ENCODE results near the gene TRMU. TPM values are rescaled to one million over a fixed set of nuclear protein-coding genes. Genes with fewer than 3 reads are reported as not detected.

The TRMU gene
- total RNA-seq, result 13.1 and 19.6 TPM in 2 replicates

GRCh38 chr22:46335201-46336118 is at the start of gene TRMU:
TRMU (plus strand) TSS chr22:46335714; CDS start chr22:46335765, 51 bp downstream.
- peak; percentile 93 for DNase-seq (ENCODE audit: low read depth in 2 of 2)

GRCh38 chr22:46286006-46286405 is 49.5 kb upstream of the TRMU start:
- DNase-seq (ENCODE audit: low read depth in 2 of 2), result no peak

- no peak for DNase-seq (ENCODE audit: low read depth in 2 of 2)
Observed at GRCh38 chr22:46286941-46287872, 48.3 kb upstream of the TRMU start.

GRCh38 chr22:46287873-46288751 is 47.4 kb upstream of the TRMU start:
- peak; percentile 61 to 72 for DNase-seq (ENCODE audit: low read depth in 2 of 2)

GRCh38 chr22:46288846-46289243 is 46.7 kb upstream of the TRMU start:
- no peak for DNase-seq (ENCODE audit: low read depth in 2 of 2)

GRCh38 chr22:46289244-46289891 is 46.1 kb upstream of the TRMU start:
- DNase-seq (ENCODE audit: low read depth in 2 of 2), result no peak

GRCh38 chr22:46290121-46290842 is 45.2 kb upstream of the TRMU start:
- DNase-seq (ENCODE audit: low read depth in 2 of 2), result no peak

- DNase-seq (ENCODE audit: low read depth in 2 of 2), result no peak
Observed at GRCh38 chr22:46290843-46291785, 44.4 kb upstream of the TRMU start.

GRCh38 chr22:46292173-46292572 is 43.3 kb upstream of the TRMU start:
- DNase-seq (ENCODE audit: low read depth in 2 of 2), result no peak

- no peak for DNase-seq (ENCODE audit: low read depth in 2 of 2)
Observed at GRCh38 chr22:46292732-46293131, 42.8 kb upstream of the TRMU start.

GRCh38 chr22:46293577-46294260 is 41.8 kb upstream of the TRMU start:
- DNase-seq (ENCODE audit: low read depth in 2 of 2), result no peak

GRCh38 chr22:46294784-46295183 is 40.7 kb upstream of the TRMU start:
- no peak for DNase-seq (ENCODE audit: low read depth in 2 of 2)

- no peak for DNase-seq (ENCODE audit: low read depth in 2 of 2)
Observed at GRCh38 chr22:46295277-46295971, 40.1 kb upstream of the TRMU start.

GRCh38 chr22:46296257-46297150 is 39.0 kb upstream of the TRMU start, which contains the start of gene GTSE1:
GTSE1 (plus strand) TSS chr22:46296870; CDS start chr22:46297401, 531 bp downstream.
- peak; percentile 97 to 98 for DNase-seq (ENCODE audit: low read depth in 2 of 2)

- peak; percentile 10 to 39 for DNase-seq (ENCODE audit: low read depth in 2 of 2)
Observed at GRCh38 chr22:46297151-46297812, 38.2 kb upstream of the TRMU start.

GRCh38 chr22:46299101-46299500 is 36.4 kb upstream of the TRMU start:
- DNase-seq (ENCODE audit: low read depth in 2 of 2), result no peak
